H1 (cell line): ENCODE data around the gene NKX2-4. TPM values are rescaled to one million over a fixed set of nuclear protein-coding genes. Genes with fewer than 3 reads are reported as not detected.

Experiments used
- CTCF ChIA-PET: fragments of 300-600 bp; sonication (Branson Sonifier 250); formaldehyde crosslinking; loops from one replicate; lab custom pipeline; 2021; ENCODE audit not compliant: partially characterized antibody; lab: Charles Lee
- POLR2A ChIA-PET: fragments of 300-600 bp; sonication (Branson Sonifier 250); formaldehyde crosslinking; loops from one replicate; lab custom pipeline; 2021; ENCODE audit warnings: inconsistent platforms; ENCODE audit not compliant: partially characterized antibody; lab: Charles Lee
- DNase-seq, 2 experiments: peaks; one replicate each; pipeline versions ENCODE4 v3.0.0 to v3.0.0-alpha.2; 2010 to 2022; ENCODE audit warnings: low spot score in 2 of 2, low read depth in 1 of 2, mixed read lengths in 1 of 2
- FAIRE-seq: peaks from 2 replicates; lab custom pipeline; 2011; peaks lifted over from hg19 to GRCh38; lab: Jason Lieb, UNC
- H2AFZ ChIP-seq: 2 replicates; pipeline ENCODE4 v1.8.1; 2012; ENCODE audit warnings: low read length, inconsistent platforms
- H2AK5ac ChIP-seq: 2 replicates; pipeline ENCODE4 v1.6.1; 2013; ENCODE audit warnings: low read depth, low read length
- H2BK120ac ChIP-seq: replicated peaks from 2 replicates; pipeline ENCODE3; 2013; ENCODE audit warnings: low read depth, low read length, inconsistent platforms
- H2BK12ac ChIP-seq: 2 replicates; pipeline ENCODE4 v1.6.1; 2013; ENCODE audit warnings: low read depth, low read length
- H2BK15ac ChIP-seq: 2 replicates; pipeline ENCODE4 v1.6.1; 2013; ENCODE audit warnings: low read length
- H2BK20ac ChIP-seq: 2 replicates; pipeline ENCODE4 v1.6.1; 2013; ENCODE audit warnings: low read length
- H2BK5ac ChIP-seq: 2 replicates; pipeline ENCODE4 v1.6.1; 2013; ENCODE audit warnings: low read depth, low read length
- H3K14ac ChIP-seq: 2 replicates; pipeline ENCODE4 v1.6.1; 2013; ENCODE audit warnings: inconsistent platforms; ENCODE audit not compliant: insufficient read length
- H3K18ac ChIP-seq: 2 replicates; pipeline ENCODE4 v1.6.1; 2013; ENCODE audit warnings: low read length; ENCODE audit errors: extremely low read depth
- H3K23ac ChIP-seq: 2 replicates; pipeline ENCODE4 v1.6.1; 2013; ENCODE audit warnings: inconsistent platforms; ENCODE audit not compliant: insufficient read length
- H3K23me2 ChIP-seq: 2 replicates; pipeline ENCODE4 v1.6.1; 2013; ENCODE audit warnings: low read depth, low read length
- H3K27ac ChIP-seq: 2 replicates; pipeline ENCODE4 v1.6.1; 2011; ENCODE audit warnings: low read depth, low read length, inconsistent platforms
- H3K27me3 ChIP-seq, 4 experiments: replicated peaks in 1 of 4; 1 replicate in 1 of 4; 2 replicates in 3 of 4; pipeline versions ENCODE4 v1.6.1 to v1.8.1; 2011 to 2013; ENCODE audit warnings: low read length in 3 of 4, mild to moderate bottlenecking in 3 of 4, inconsistent platforms in 2 of 4, mixed read lengths in 2 of 4, moderate library complexity in 1 of 4; ENCODE audit not compliant: control insufficient read depth in 3 of 4, insufficient read depth in 3 of 4; ENCODE audit errors: extremely low read depth in 1 of 4
- H3K36me3 ChIP-seq, 4 experiments: 2 replicates each; pipeline versions ENCODE4 v1.6.1 to v1.8.1; 2011 to 2013; ENCODE audit warnings: mild to moderate bottlenecking in 4 of 4, low read length in 3 of 4, moderate library complexity in 2 of 4, control low read depth in 1 of 4, inconsistent platforms in 1 of 4; ENCODE audit not compliant: insufficient read depth in 4 of 4, control insufficient read depth in 2 of 4
- H3K4ac ChIP-seq: replicated peaks from 2 replicates; pipeline ENCODE3; 2013; ENCODE audit warnings: low read length, low read depth, mixed read lengths, inconsistent platforms; ENCODE audit not compliant: insufficient read length
- H3K4me1 ChIP-seq, 4 experiments: replicated peaks in 1 of 4; 1 replicate in 1 of 4; 2 replicates in 3 of 4; pipeline versions ENCODE4 v1.6.1 to v1.8.1; 2011 to 2013; ENCODE audit warnings: low read length in 3 of 4, inconsistent platforms in 2 of 4, mixed read lengths in 1 of 4; ENCODE audit not compliant: insufficient read depth in 4 of 4, control insufficient read depth in 3 of 4
- H3K4me2 ChIP-seq, 2 experiments: 2 replicates each; pipeline versions ENCODE4 v1.6.1 to v1.8.1; 2011 to 2013; ENCODE audit warnings: low read depth in 2 of 2, low read length in 2 of 2, control low read depth in 1 of 2, inconsistent platforms in 1 of 2, mild to moderate bottlenecking in 1 of 2; ENCODE audit not compliant: insufficient read depth in 1 of 2
- H3K4me3 ChIP-seq, 4 experiments: fragments of 200-600, 300-600 bp in 1 of 4; sonication (generic), shearing (Covaris generic), sonication (Bioruptor Twin) in 1 of 4; 2 replicates each; pipeline versions ENCODE4 v1.5.1 to v1.8.1; 2011 to 2016; ENCODE audit warnings: low read length in 4 of 4, low read depth in 3 of 4, control low read depth in 2 of 4, inconsistent platforms in 2 of 4, mild to moderate bottlenecking in 2 of 4, mixed read lengths in 1 of 4, moderate library complexity in 1 of 4; ENCODE audit not compliant: insufficient read depth in 2 of 4; ENCODE audit errors: extremely low read depth in 1 of 4
- H3K56ac ChIP-seq: replicated peaks from 2 replicates; pipeline ENCODE3; 2013; ENCODE audit warnings: low read depth, mild to moderate bottlenecking, mixed read lengths, low read length, inconsistent platforms; ENCODE audit not compliant: insufficient read length
- H3K79me1 ChIP-seq: 2 replicates; pipeline ENCODE4 v1.6.1; 2013; ENCODE audit warnings: low read depth, low read length, control low read depth
- H3K79me2 ChIP-seq, 2 experiments: 2 replicates each; pipeline versions ENCODE4 v1.6.1 to v1.8.1; 2012 to 2013; ENCODE audit warnings: low read length in 2 of 2, mild to moderate bottlenecking in 2 of 2, inconsistent platforms in 1 of 2; ENCODE audit not compliant: insufficient read depth in 2 of 2, control insufficient read depth in 1 of 2
- H3K9ac ChIP-seq, 4 experiments: replicated peaks in 1 of 4; 1 replicate in 1 of 4; 2 replicates in 3 of 4; pipeline versions ENCODE4 v1.6.1 to v1.8.1; 2011 to 2013; ENCODE audit warnings: low read depth in 3 of 4, low read length in 3 of 4, control low read depth in 2 of 4, mild to moderate bottlenecking in 2 of 4, moderate library complexity in 2 of 4, inconsistent platforms in 1 of 4; ENCODE audit errors: extremely low read depth in 1 of 4
- H3K9me3 ChIP-seq, 2 experiments: 2 replicates each; pipeline versions ENCODE4 v1.6.1 to v1.8.1; 2012 to 2013; ENCODE audit warnings: mild to moderate bottlenecking in 2 of 2, moderate library complexity in 2 of 2, control low read depth in 1 of 2, inconsistent platforms in 1 of 2, low read depth in 1 of 2, low read length in 1 of 2, mixed read lengths in 1 of 2; ENCODE audit not compliant: insufficient read depth in 2 of 2
- H4K20me1 ChIP-seq, 2 experiments: replicated peaks in 1 of 2; 2 replicates each; pipeline versions ENCODE3 to v1.8.1; 2011 to 2013; ENCODE audit warnings: inconsistent platforms in 2 of 2, low read length in 2 of 2, mild to moderate bottlenecking in 1 of 2; ENCODE audit not compliant: insufficient read depth in 2 of 2, control insufficient read depth in 1 of 2
- H4K5ac ChIP-seq: 2 replicates; pipeline ENCODE4 v1.6.1; 2013; ENCODE audit warnings: low read length, low read depth, mixed read lengths, inconsistent platforms; ENCODE audit not compliant: insufficient read length
- H4K8ac ChIP-seq: 2 replicates; pipeline ENCODE4 v1.8.0; 2013; ENCODE audit warnings: mild to moderate bottlenecking, moderate library complexity, low read length, inconsistent platforms; ENCODE audit not compliant: insufficient read depth; ENCODE audit errors: extremely low read depth
- H4K91ac ChIP-seq: replicated peaks from 2 replicates; pipeline ENCODE3; 2013; ENCODE audit warnings: low read length, mixed read lengths, inconsistent platforms; ENCODE audit not compliant: insufficient read length
- CBX5 ChIP-seq: fragments of 300-800, 300-1000 bp; sonication (generic); IDR thresholded peaks from 2 replicates; pipeline ENCODE4 v1.7.1; 2016; ENCODE audit warnings: antibody characterized with exemption, low read length, low read depth
- CBX8 ChIP-seq: fragments of 300-800, 300-1000 bp; sonication (generic); IDR thresholded peaks from 2 replicates; pipeline ENCODE4 v1.7.1; 2016; ENCODE audit warnings: low read depth, low read length, borderline replicate concordance
- EZH2 ChIP-seq: fragments of 200-600 bp; sonication (generic); IDR thresholded peaks from 2 replicates; pipeline ENCODE4 v1.7.1; 2012; ENCODE audit warnings: low read depth, mild to moderate bottlenecking, moderate library complexity, low read length, inconsistent platforms; ENCODE audit not compliant: severe bottlenecking
- SIN3A ChIP-seq, 2 experiments: IDR thresholded peaks in 1 of 2; conservative IDR thresholded peaks in 1 of 2; 2 replicates each; pipeline ENCODE4 v1.6.1; 2011 to 2012; ENCODE audit warnings: low read length in 2 of 2, improper control_type of control experiment in 1 of 2, low read depth in 1 of 2, mild to moderate bottlenecking in 1 of 2
- polyA plus RNA-seq, 7 experiments: library from polyadenylated mRNA; depleted of rRNA in 3 of 7; stranded (reverse) in 5 of 7; unstranded in 2 of 7; fragments of >200 nt in 5 of 7; fragments of 200-250 nt in 2 of 7; gene quantifications; 1 replicate in 5 of 7; 2 replicates in 1 of 7; 4 replicates in 1 of 7; pipeline versions ENCODE4 v1.2.1 to v1.2.3, GENCODE V29; 2011 to 2013; ENCODE audit warnings: missing spikeins in 2 of 7, mixed read lengths in 2 of 7
- total RNA-seq: library from RNA; stranded (reverse); fragmentation: NEBNext Ultra II Directional; extraction: Animal tissue kit (Norgen Biotek cat#: 25700); gene quantifications from 2 replicates; pipeline ENCODE4 v1.2.1, GENCODE V29; 2021

Gene NKX2-4
- total and polyA plus RNA-seq, 2 of the 8 experiments (the other 6 are each of a cell fraction or from before 2014, with no cell fraction given): 0.12 to 0.37 TPM

GRCh38 chr20:21411725-21412124, 14.4 kb upstream of the NKX2-4 start:
- H3K79me1 ChIP-seq: no peaks in the 10 kb centered on the region
- no peak overlapping the region for H2BK12ac ChIP-seq
- DNase-seq (no peak), FAIRE-seq (no peak)
- no peak overlapping the region for H3K23ac ChIP-seq
- no peak overlapping the region for H3K4me2 ChIP-seq
- H2AK5ac ChIP-seq: no peak overlapping the region
- no peaks in the 10 kb centered on the region for H4K20me1 ChIP-seq
- H2BK20ac ChIP-seq: no peak overlapping the region
- no peaks in the 10 kb centered on the region; a peak in 1 of 4 replicates for H3K9me3 ChIP-seq
- H3K23me2 ChIP-seq: no peaks in the 10 kb centered on the region
- H3K18ac ChIP-seq: no peak overlapping the region
- H3K27me3 ChIP-seq: no peaks in the 10 kb centered on the region
- no peak overlapping the region for H3K9ac ChIP-seq
- no peaks in the 10 kb centered on the region for H3K79me2 ChIP-seq
- H3K27ac ChIP-seq: no peak overlapping the region
- no peak overlapping the region for H3K4ac ChIP-seq
- no peak overlapping the region for H4K5ac ChIP-seq
- ChIA-PET POLR2A (no interaction called here), CTCF (no interaction called here)
- no peaks in the 10 kb centered on the region for H3K36me3 ChIP-seq
- no peak overlapping the region for H3K56ac ChIP-seq
- H4K91ac ChIP-seq: no peak overlapping the region
- no peak overlapping the region for H2BK15ac ChIP-seq
- H3K4me3 ChIP-seq: no peak overlapping the region
- H4K8ac ChIP-seq: no peak overlapping the region
- H3K14ac ChIP-seq: no peak overlapping the region
- no peaks in the 10 kb centered on the region for H3K4me1 ChIP-seq
- TF ChIP-seq CBX5: no peak
- TF ChIP-seq EZH2: no peak
- no peak for TF ChIP-seq CBX8
- TF ChIP-seq SIN3A (conservative IDR thresholded peaks at IDR 0.05 in 1 of 2, IDR thresholded peaks at IDR 0.05 in 1 of 2; ENCODE audit: low read depth in 1 of 2, low read length in 2 of 2): no peak
- no peak overlapping the region for H2BK5ac ChIP-seq
- H2BK120ac ChIP-seq: no peak overlapping the region
- H2AFZ ChIP-seq: no peak overlapping the region
